Gastroesophageal sphincter (tissue), 4 donors: ENCODE data around the gene TRIM25. TPM values are rescaled to one million over a fixed set of nuclear protein-coding genes. Genes with fewer than 3 reads are reported as not detected.

ENCODE experiments used
- ATAC-seq: fragments of 150-250 bp; one replicate; pipeline ENCODE4 v1.9.1; 2016; ENCODE audit warnings: mild to moderate bottlenecking, moderate library complexity
- H3K27ac ChIP-seq, 4 donors: fragments of 200-600 bp; sonication (generic) in 3 of 4; 1 replicate in 3 of 4; 2 replicates in 1 of 4; pipeline ENCODE4 v1.5.1; 2016 to 2019
- H3K27me3 ChIP-seq: fragments of 200-600 bp; sonication (generic); one replicate; pipeline ENCODE4 v1.5.1; 2019
- H3K36me3 ChIP-seq, 2 donors: fragments of 200-600 bp; sonication (generic); one replicate each; pipeline ENCODE4 v1.5.1; 2019; ENCODE audit warnings: control low read depth in 1 of 2
- H3K4me1 ChIP-seq, 3 donors: fragments of 200-600 bp; sonication (generic); 1 replicate in 2 of 3; 2 replicates in 1 of 3; pipeline ENCODE4 v1.5.1; 2016 to 2019; ENCODE audit warnings: control low read depth in 2 of 3
- H3K4me3 ChIP-seq, 2 donors: fragments of 200-600 bp; sonication (generic); one replicate each; pipeline ENCODE4 v1.5.1; 2019; ENCODE audit warnings: mild to moderate bottlenecking in 1 of 2, moderate library complexity in 1 of 2
- H3K9me3 ChIP-seq, 3 donors: fragments of 200-600 bp; sonication (generic); one replicate each; pipeline ENCODE4 v1.5.1; 2017 to 2019; ENCODE audit warnings: control low read depth in 2 of 3
- EP300 ChIP-seq: sonication (generic); formaldehyde crosslinking; IDR thresholded peaks from one replicate; pipeline ENCODE4 v1.6.1; 2017; ENCODE audit warnings: antibody characterized with exemption, mild to moderate bottlenecking
- POLR2A ChIP-seq, 2 donors: fragments of 450-650 bp; IDR thresholded peaks; one replicate each; pipeline ENCODE4 v1.6.1; 2017; ENCODE audit warnings: antibody characterized with exemption in 2 of 2, mild to moderate bottlenecking in 2 of 2, moderate library complexity in 1 of 2
- POLR2AphosphoS5 ChIP-seq: sonication (generic); formaldehyde crosslinking; IDR thresholded peaks from one replicate; pipeline ENCODE4 v1.6.1; 2017; ENCODE audit warnings: antibody characterized with exemption
- WGBS, 2 donors: methylation state at CpG; one replicate each; pipeline ENCODE4 v1.1.5; 2018; ENCODE audit warnings: low coverage in 1 of 2; 5-methylcytosine and 5-hydroxymethylcytosine counted together
- total RNA-seq, 4 donors: library from RNA; depleted of rRNA; stranded (reverse); fragments of >200 nt; gene quantifications; one replicate each; pipeline ENCODE4 v1.1.0, GENCODE V29; 2016
- TF ChIP-seq, protein P1 (sequence below), 4 experiments: fragments of 200-600 bp in 2 of 4; fragments of 450-650 bp in 2 of 4; sonication (generic) in 1 of 4; IDR thresholded peaks; one replicate each; pipeline ENCODE4 v1.5.1; 2017 to 2019; ENCODE audit warnings: antibody characterized with exemption in 4 of 4, mild to moderate bottlenecking in 2 of 4, moderate library complexity in 2 of 4

TRIM25 gene
- total RNA-seq, 4 donors from 2014 or later, result 10.1 to 36.6 (median 20.6) TPM

DNA sequence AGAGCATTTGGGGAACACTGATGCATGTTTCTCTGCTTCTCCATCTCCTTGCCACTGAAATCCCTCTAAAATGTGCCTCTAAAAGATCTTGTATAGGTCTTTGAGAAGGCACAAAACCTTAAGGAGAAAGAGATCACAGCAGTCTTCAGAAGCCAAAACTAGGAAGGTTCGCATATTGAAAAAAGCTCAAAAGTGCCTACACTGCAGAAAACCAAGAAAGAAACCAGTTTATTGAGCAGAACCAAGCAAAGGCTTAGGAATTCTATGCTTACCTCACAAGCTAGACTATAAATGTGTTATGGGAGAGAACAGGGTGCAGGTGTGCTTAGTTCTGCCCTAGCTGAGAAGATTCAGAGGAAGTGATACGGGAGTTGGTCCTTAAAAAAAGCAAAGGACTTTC, 63.3 kb downstream of the TRIM25 start:
- WGBS, 2 donors, result 89 to 100% methylated on average over 1 to 2 of the region's 2 CpGs
- no peak for ATAC-seq
- Histone ChIP-seq H3K4me1 (no peaks in the 10 kb centered on the region), H3K9me3 (no peaks in the 10 kb centered on the region), H3K4me3 (no peak overlapping the region), H3K27ac (no peak overlapping the region), H3K36me3 (peaks cover 0 to 63% of the 10 kb centered on the region in 2 donors), H3K27me3 (no peaks in the 10 kb centered on the region)
- no peak for TF ChIP-seq EP300
- TF ChIP-seq, protein P1, sequence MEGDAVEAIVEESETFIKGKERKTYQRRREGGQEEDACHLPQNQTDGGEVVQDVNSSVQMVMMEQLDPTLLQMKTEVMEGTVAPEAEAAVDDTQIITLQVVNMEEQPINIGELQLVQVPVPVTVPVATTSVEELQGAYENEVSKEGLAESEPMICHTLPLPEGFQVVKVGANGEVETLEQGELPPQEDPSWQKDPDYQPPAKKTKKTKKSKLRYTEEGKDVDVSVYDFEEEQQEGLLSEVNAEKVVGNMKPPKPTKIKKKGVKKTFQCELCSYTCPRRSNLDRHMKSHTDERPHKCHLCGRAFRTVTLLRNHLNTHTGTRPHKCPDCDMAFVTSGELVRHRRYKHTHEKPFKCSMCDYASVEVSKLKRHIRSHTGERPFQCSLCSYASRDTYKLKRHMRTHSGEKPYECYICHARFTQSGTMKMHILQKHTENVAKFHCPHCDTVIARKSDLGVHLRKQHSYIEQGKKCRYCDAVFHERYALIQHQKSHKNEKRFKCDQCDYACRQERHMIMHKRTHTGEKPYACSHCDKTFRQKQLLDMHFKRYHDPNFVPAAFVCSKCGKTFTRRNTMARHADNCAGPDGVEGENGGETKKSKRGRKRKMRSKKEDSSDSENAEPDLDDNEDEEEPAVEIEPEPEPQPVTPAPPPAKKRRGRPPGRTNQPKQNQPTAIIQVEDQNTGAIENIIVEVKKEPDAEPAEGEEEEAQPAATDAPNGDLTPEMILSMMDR (IDR thresholded peaks at IDR 0.05), result no peak
- no peak for TF ChIP-seq POLR2A (IDR thresholded peaks at IDR 0.05)
- TF ChIP-seq POLR2AphosphoS5, result no peak

DNA sequence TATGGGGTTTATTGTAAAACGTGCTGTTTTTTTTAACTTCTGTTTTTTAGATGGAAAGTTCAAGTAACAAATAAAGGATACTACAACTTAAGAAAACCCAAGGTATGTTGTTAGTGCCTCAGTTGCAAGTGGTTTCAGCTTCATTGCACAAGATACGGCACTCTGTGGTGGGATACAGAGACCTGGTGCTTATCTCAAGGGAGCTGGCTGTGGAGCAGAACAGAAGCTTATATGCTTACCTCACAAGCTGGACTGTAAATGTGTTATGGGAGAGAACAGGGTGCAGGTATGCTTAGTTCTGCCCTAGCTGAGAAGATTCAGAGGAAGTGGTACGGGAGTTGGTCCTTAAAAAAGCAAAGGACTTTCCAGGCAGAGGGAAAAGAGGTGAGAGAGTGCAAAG, 64.7 kb downstream of the TRIM25 start:
- WGBS, 2 donors, result 68 to 94% methylated on average over 2 to 3 of the region's 3 CpGs
- H3K27ac ChIP-seq, result no peak overlapping the region
- TF ChIP-seq POLR2A (IDR thresholded peaks at IDR 0.05) (no peak), EP300 (no peak)
- no peaks in the 10 kb centered on the region for H3K27me3 ChIP-seq
- H3K4me1 ChIP-seq, result no peaks in the 10 kb centered on the region
- no peak overlapping the region for H3K4me3 ChIP-seq
- H3K9me3 ChIP-seq, result no peaks in the 10 kb centered on the region
- ATAC-seq, result no peak
- H3K36me3 ChIP-seq, result peaks cover 0 to 53% of the 10 kb centered on the region in 2 donors

- H3K4me3 ChIP-seq, result no peak overlapping the region
- no peak overlapping the region for H3K27ac ChIP-seq
- WGBS, 2 donors, result 85 to 95% methylated on average over 4 of the region's 4 CpGs
- H3K9me3 ChIP-seq, result no peaks in the 10 kb centered on the region
- no peak for ATAC-seq
- no peak for TF ChIP-seq POLR2A (IDR thresholded peaks at IDR 0.05)
- TF ChIP-seq POLR2AphosphoS5, result no peak
- TF ChIP-seq EP300, result no peak
- TF ChIP-seq, protein P1 (IDR thresholded peaks at IDR 0.05), result no peak
- H3K36me3 ChIP-seq, result peaks cover 0 to 53% of the 10 kb centered on the region in 2 donors
- peaks cover 0 to 5% (median 4%) of the 10 kb centered on the region in 3 donors for H3K4me1 ChIP-seq
- no peaks in the 10 kb centered on the region for H3K27me3 ChIP-seq
Observed at GRCh38 chr17:56847106-56847505, 66.7 kb downstream of the TRIM25 start.

GRCh38 chr17:56845934-56846333, 67.9 kb downstream of the TRIM25 start:
- no peak for ATAC-seq
- H3K36me3 ChIP-seq, result peaks cover 0 to 43% of the 10 kb centered on the region in 2 donors
- no peaks in the 10 kb centered on the region for H3K27me3 ChIP-seq
- TF ChIP-seq POLR2A (IDR thresholded peaks at IDR 0.05) (no peak), POLR2AphosphoS5 (no peak), EP300 (no peak)
- TF ChIP-seq, protein P1 (IDR thresholded peaks at IDR 0.05), result no peak
- H3K4me1 ChIP-seq, result peaks cover 0 to 5% (median 4%) of the 10 kb centered on the region in 3 donors
- WGBS, 2 donors, result 91 to 100% methylated on average over 1 of the region's 1 CpG
- H3K4me3 ChIP-seq, result no peak overlapping the region
- no peak overlapping the region for H3K27ac ChIP-seq
- no peaks in the 10 kb centered on the region for H3K9me3 ChIP-seq

DNA sequence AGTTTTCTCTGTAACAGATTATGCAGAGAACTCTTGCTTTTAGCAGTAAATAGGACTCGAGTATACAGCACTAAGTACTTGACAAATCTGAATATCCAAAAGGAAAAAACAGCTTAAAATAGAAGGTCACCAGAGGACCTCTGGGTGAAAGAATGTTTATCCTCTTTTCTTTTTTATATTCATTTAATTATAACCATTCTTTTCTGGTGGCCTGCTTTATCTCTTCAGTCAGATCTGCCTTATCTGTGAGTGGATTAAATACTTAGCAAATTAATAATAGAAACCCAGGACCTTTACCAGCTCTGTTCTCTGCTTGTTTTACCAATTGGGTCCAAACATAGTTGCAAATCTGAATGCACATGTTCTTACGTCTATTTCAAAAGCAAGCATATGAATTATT, 71.3 kb downstream of the TRIM25 start:
- ATAC-seq, result no peak
- no peak overlapping the region for H3K27ac ChIP-seq
- no peaks in the 10 kb centered on the region for H3K27me3 ChIP-seq
- H3K4me1 ChIP-seq, result peaks cover 0 to 12% (median 4%) of the 10 kb centered on the region in 3 donors
- H3K36me3 ChIP-seq, result peaks cover 0 to 26% of the 10 kb centered on the region in 2 donors
- WGBS, 2 donors, result 32 to 49% methylated on average over 2 of the region's 2 CpGs
- H3K9me3 ChIP-seq, result no peaks in the 10 kb centered on the region
- no peak overlapping the region for H3K4me3 ChIP-seq
- TF ChIP-seq EP300, result no peak
- TF ChIP-seq, protein P1 (IDR thresholded peaks at IDR 0.05), result no peak
- no peak for TF ChIP-seq POLR2A (IDR thresholded peaks at IDR 0.05)
- no peak for TF ChIP-seq POLR2AphosphoS5
